GM23338 (cell line): ENCODE measurements around the gene ANKUB1. TPM values are rescaled to one million over a fixed set of nuclear protein-coding genes. Genes with fewer than 3 reads are reported as not detected.
A peak's percentile ranks its signal among the peaks of the same experiment; 100 is the strongest.

Experiments
- ATAC-seq: fragments of 200-7000 bp; cut with Tn5 transposase; 3 replicates; pipeline ENCODE4 v1.9.1; 2020
- DNase-seq: peaks from one replicate; pipeline ENCODE4 v3.0.0-alpha.2; 2015; ENCODE audit warnings: low spot score
- H2AFZ ChIP-seq: fragments of 200-600 bp; sonication (generic); 2 replicates; pipeline ENCODE4 v1.8.0; 2016; ENCODE audit warnings: antibody characterized with exemption, mild to moderate bottlenecking, moderate library complexity
- H3F3A ChIP-seq: fragments of 200-600 bp; sonication (generic); replicated peaks from 2 replicates; pipeline ENCODE4 v1.8.0; 2017; ENCODE audit warnings: antibody characterized with exemption, mixed run types, low read depth
- H3K27ac ChIP-seq: fragments of 200-600 bp; sonication (generic); 2 replicates; pipeline ENCODE4 v1.6.1; 2016; ENCODE audit warnings: low read depth
- H3K27me3 ChIP-seq: fragments of 200-600 bp; sonication (generic); 2 replicates; pipeline ENCODE4 v1.8.0; 2016; ENCODE audit warnings: mild to moderate bottlenecking, mixed run types, moderate library complexity; ENCODE audit not compliant: insufficient read depth
- H3K36me3 ChIP-seq: fragments of 200-600 bp; sonication (generic); 2 replicates; pipeline ENCODE4 v1.8.0; 2016; ENCODE audit warnings: mild to moderate bottlenecking; ENCODE audit not compliant: insufficient read depth
- H3K4me1 ChIP-seq: fragments of 200-600 bp; sonication (generic); 2 replicates; pipeline ENCODE4 v1.8.0; 2016; ENCODE audit warnings: mild to moderate bottlenecking, moderate library complexity; ENCODE audit not compliant: insufficient read depth
- H3K4me2 ChIP-seq: fragments of 200-600 bp; sonication (generic); 2 replicates; pipeline ENCODE4 v1.7.1; 2017; ENCODE audit warnings: mixed run types
- H3K4me3 ChIP-seq: fragments of 200-600 bp; sonication (generic); 2 replicates; pipeline ENCODE4 v1.6.1; 2016; ENCODE audit warnings: mixed run types
- H3K79me2 ChIP-seq: fragments of 200-600 bp; sonication (generic); replicated peaks from 2 replicates; pipeline ENCODE4 v1.8.0; 2017; ENCODE audit warnings: mild to moderate bottlenecking; ENCODE audit not compliant: insufficient read depth
- H3K9me2 ChIP-seq: fragments of 200-600 bp; sonication (generic); 2 replicates; pipeline ENCODE4 v1.8.0; 2017; ENCODE audit not compliant: insufficient read depth
- H4K20me1 ChIP-seq: fragments of 200-600 bp; sonication (generic); replicated peaks from 2 replicates; pipeline ENCODE4 v1.8.0; 2017; ENCODE audit warnings: mild to moderate bottlenecking; ENCODE audit not compliant: insufficient read depth
- H3K27ac Mint-ChIP-seq: 2 replicates; pipeline ENCODE4 v1.8.0; 2020; ENCODE audit warnings: inconsistent platforms, mild to moderate bottlenecking, moderate library complexity, mixed read lengths
- H3K27me3 Mint-ChIP-seq: 3 replicates; pipeline ENCODE4 v1.8.0; 2022; ENCODE audit warnings: low read depth, mild to moderate bottlenecking, moderate library complexity, mixed read lengths, inconsistent platforms; ENCODE audit not compliant: insufficient read depth, poor library complexity
- H3K36me3 Mint-ChIP-seq: 3 replicates; pipeline ENCODE4 v1.8.0; 2021; ENCODE audit warnings: low read depth, mild to moderate bottlenecking, inconsistent platforms, moderate library complexity, mixed read lengths
- H3K4me1 Mint-ChIP-seq: 3 replicates; pipeline ENCODE4 v1.8.0; 2020; ENCODE audit warnings: mild to moderate bottlenecking, inconsistent platforms, mixed read lengths
- H3K4me3 Mint-ChIP-seq: 3 replicates; pipeline ENCODE4 v1.8.0; 2021; ENCODE audit warnings: moderate library complexity, mild to moderate bottlenecking, inconsistent platforms, mixed read lengths
- H3K9me3 Mint-ChIP-seq: 3 replicates; pipeline ENCODE4 v1.8.0; 2020; ENCODE audit warnings: moderate library complexity, mild to moderate bottlenecking, inconsistent platforms, mixed read lengths
- CREB1 ChIP-seq: fragments of 250-450 bp; sonication (Bioruptor Pico); IDR thresholded peaks from 2 replicates; pipeline ENCODE4 v1.5.0; 2020; ENCODE audit warnings: low read depth, mild to moderate bottlenecking, moderate library complexity
- CTCF ChIP-seq, 2 experiments: fragments of 200-600 bp in 1 of 2; sonication (generic) in 1 of 2; conservative IDR thresholded peaks; 2 replicates each; pipeline versions ENCODE4 v1.5.1 to v1.6.1; 2016 to 2017; ENCODE audit warnings: antibody characterized with exemption in 2 of 2, low read depth in 2 of 2, mild to moderate bottlenecking in 2 of 2, moderate library complexity in 1 of 2
- EZH2 ChIP-seq: fragments of 200-600 bp; sonication (generic); IDR thresholded peaks from one replicate; pipeline ENCODE4 v1.8.0; 2017; ENCODE audit warnings: antibody characterized with exemption, mild to moderate bottlenecking, low read depth; ENCODE audit not compliant: unreplicated experiment
- EZH2phosphoT487 ChIP-seq: fragments of 200-600 bp; sonication (generic); IDR thresholded peaks from one replicate; pipeline ENCODE4 v1.8.1; 2018; ENCODE audit warnings: antibody characterized with exemption; ENCODE audit not compliant: unreplicated experiment
- JUNB ChIP-seq: IDR thresholded peaks from one replicate; pipeline ENCODE4 v1.6.1; 2016; ENCODE audit warnings: antibody characterized with exemption; ENCODE audit not compliant: unreplicated experiment
- NANOG ChIP-seq: IDR thresholded peaks from 2 replicates; pipeline ENCODE4 v1.6.1; 2016; ENCODE audit warnings: antibody characterized with exemption, borderline replicate concordance
- POLR2AphosphoS5 ChIP-seq: IDR thresholded peaks from 2 replicates; pipeline ENCODE4 v1.6.1; 2016; ENCODE audit warnings: antibody characterized with exemption, low read depth
- REST ChIP-seq: IDR thresholded peaks from one replicate; pipeline ENCODE4 v1.6.1; 2018; ENCODE audit warnings: antibody characterized with exemption; ENCODE audit not compliant: unreplicated experiment
- STAT1 ChIP-seq: IDR thresholded peaks from one replicate; pipeline ENCODE4 v1.6.1; 2016; ENCODE audit warnings: antibody characterized with exemption; ENCODE audit not compliant: unreplicated experiment
- ZNF114 ChIP-seq: fragments of 250-450 bp; sonication (Bioruptor Pico); IDR thresholded peaks from 2 replicates; pipeline ENCODE4 v1.5.0; 2020; ENCODE audit warnings: mild to moderate bottlenecking, moderate library complexity
- ZNF331 ChIP-seq: fragments of 250-450 bp; sonication (Bioruptor Pico); IDR thresholded peaks from 2 replicates; pipeline ENCODE4 v1.5.0; 2020; ENCODE audit warnings: low read depth, mild to moderate bottlenecking, moderate library complexity
- ZNF462 ChIP-seq: fragments of 250-450 bp; sonication (Bioruptor Pico); IDR thresholded peaks from 2 replicates; pipeline ENCODE4 v1.5.0; 2020; ENCODE audit warnings: mild to moderate bottlenecking, moderate library complexity
- polyA plus RNA-seq: library from polyadenylated mRNA; unstranded; fragments of >200 nt; fragmentation: Nextera tagmentation; extraction: Ambion mirVana; gene quantifications from 2 replicates; pipeline ENCODE4 v1.2.1, GENCODE V29; 2016
- total RNA-seq: library from RNA; depleted of rRNA; stranded (reverse); fragments of >200 nt; shearing (Covaris generic); gene quantifications from 2 replicates; pipeline ENCODE4 v1.2.3, GENCODE V29; 2014
- TF ChIP-seq, protein P1 (sequence below): IDR thresholded peaks from 2 replicates; pipeline ENCODE4 v1.6.1; 2016; ENCODE audit warnings: antibody characterized with exemption

ANKUB1 gene
- total and polyA plus RNA-seq, 2 experiments from 2014 or later = not detected

DNA sequence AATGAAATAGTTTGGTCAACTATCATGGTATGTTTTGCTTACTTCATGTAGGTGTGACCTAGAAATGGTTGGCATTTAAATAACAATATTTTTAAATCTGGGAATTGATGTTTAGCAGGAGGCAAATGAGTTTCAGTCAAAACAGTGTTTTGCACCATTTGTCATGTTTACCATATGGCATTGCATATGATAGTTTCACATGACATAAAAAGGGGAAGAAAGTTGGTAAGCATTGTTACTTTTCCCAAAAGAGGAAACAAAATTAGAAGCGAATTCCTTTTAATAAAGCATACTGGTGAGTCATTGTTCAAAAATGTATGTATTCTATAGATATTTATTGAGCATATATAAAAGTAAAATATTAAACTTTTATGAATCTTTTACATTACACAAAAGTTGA lies 23.0 kb upstream of the ANKUB1 start:
- Mint-ChIP-seq H3K4me1 (peaks cover 50% of the 10 kb centered on the region), H3K9me3 (no peaks in the 10 kb centered on the region), H3K4me3 (peak overlapping the region; percentile 93), H3K27ac (no peak overlapping the region), H3K36me3 (no peaks in the 10 kb centered on the region; the same call in 2 of the 3 replicates), H3K27me3 (peaks cover 3% of the 10 kb centered on the region)
- no peak for TF ChIP-seq CTCF (conservative IDR thresholded peaks at IDR 0.05; ENCODE audit: low read depth in 2 of 2)
- TF ChIP-seq NANOG = no peak
- TF ChIP-seq REST = no peak
- TF ChIP-seq, protein P1, sequence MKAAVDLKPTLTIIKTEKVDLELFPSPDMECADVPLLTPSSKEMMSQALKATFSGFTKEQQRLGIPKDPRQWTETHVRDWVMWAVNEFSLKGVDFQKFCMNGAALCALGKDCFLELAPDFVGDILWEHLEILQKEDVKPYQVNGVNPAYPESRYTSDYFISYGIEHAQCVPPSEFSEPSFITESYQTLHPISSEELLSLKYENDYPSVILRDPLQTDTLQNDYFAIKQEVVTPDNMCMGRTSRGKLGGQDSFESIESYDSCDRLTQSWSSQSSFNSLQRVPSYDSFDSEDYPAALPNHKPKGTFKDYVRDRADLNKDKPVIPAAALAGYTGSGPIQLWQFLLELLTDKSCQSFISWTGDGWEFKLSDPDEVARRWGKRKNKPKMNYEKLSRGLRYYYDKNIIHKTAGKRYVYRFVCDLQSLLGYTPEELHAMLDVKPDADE = no peak
- no peak for TF ChIP-seq ZNF114 (CRISPR knock-in tag)
- TF ChIP-seq JUNB = no peak
- no peak for TF ChIP-seq EZH2phosphoT487
- TF ChIP-seq CREB1 (CRISPR knock-in tag) = no peak
- no peak for TF ChIP-seq ZNF331
- no peak for TF ChIP-seq POLR2AphosphoS5
- no peak for TF ChIP-seq ZNF462 (CRISPR knock-in tag)
- TF ChIP-seq EZH2 = no peak
- no peak for TF ChIP-seq STAT1
- no peak for ATAC-seq
- H4K20me1 ChIP-seq = peaks cover 15% of the 10 kb centered on the region
- 0 out of 2 replicates have a peak, but pooled peaks cover 4% of the 10 kb centered on the region for H3F3A ChIP-seq
- no peak overlapping the region for H2AFZ ChIP-seq
- H3K4me2 ChIP-seq = peak overlapping the region; percentile 86
- no peaks in the 10 kb centered on the region for H3K27me3 ChIP-seq
- H3K4me1 ChIP-seq = peaks cover 41% of the 10 kb centered on the region
- no peaks in the 10 kb centered on the region for H3K36me3 ChIP-seq
- H3K9me2 ChIP-seq = no peaks in the 10 kb centered on the region
- H3K27ac ChIP-seq = no peak overlapping the region
- no peak for DNase-seq
- peaks cover 66% of the 10 kb centered on the region for H3K79me2 ChIP-seq
- peak overlapping the region; percentile 90 for H3K4me3 ChIP-seq
